Lung (tissue), 12 donors: ENCODE measurements around the gene CCDC33. TPM values are rescaled to one million over a fixed set of nuclear protein-coding genes. Genes with fewer than 3 reads are reported as not detected.

Experiments
- ATAC-seq: fragments of 200-7000 bp; cut with Tn5 transposase; one replicate; pipeline ENCODE4 v1.9.1; 2020; ENCODE audit warnings: moderate number of reproducible peaks; ENCODE audit not compliant: insufficient read depth, low FRiP score
- DNase-seq, 3 donors: peaks; one replicate each; pipeline ENCODE4 v3.0.0-alpha.2; 2013 to 2017
- H3K27ac ChIP-seq, 2 donors: one replicate each; pipeline ENCODE4 v1.5.1; 2013; ENCODE audit warnings: mild to moderate bottlenecking in 2 of 2, moderate library complexity in 2 of 2, control low read depth in 1 of 2, inconsistent platforms in 1 of 2, low read depth in 1 of 2, low read length in 1 of 2
- H3K27me3 ChIP-seq, 3 donors: one replicate each; pipeline ENCODE4 v1.5.1; 2013; ENCODE audit warnings: low read length in 2 of 3; ENCODE audit not compliant: control insufficient read depth in 3 of 3, insufficient read depth in 3 of 3
- H3K36me3 ChIP-seq, 4 donors: one replicate each; pipeline ENCODE4 v1.5.1; 2013; ENCODE audit warnings: low read length in 4 of 4, mild to moderate bottlenecking in 1 of 4, moderate library complexity in 1 of 4; ENCODE audit not compliant: control insufficient read depth in 4 of 4, insufficient read depth in 4 of 4
- H3K4me1 ChIP-seq, 5 donors: one replicate each; pipeline ENCODE4 v1.5.1; 2013; ENCODE audit warnings: low read length in 5 of 5, mild to moderate bottlenecking in 2 of 5, moderate library complexity in 1 of 5; ENCODE audit not compliant: control insufficient read depth in 5 of 5, insufficient read depth in 5 of 5
- H3K4me3 ChIP-seq: one replicate; pipeline ENCODE4 v1.5.1; 2013; ENCODE audit warnings: mild to moderate bottlenecking, control low read depth, moderate library complexity
- H3K9ac ChIP-seq, 2 donors: one replicate each; pipeline ENCODE4 v1.5.1; 2013; ENCODE audit warnings: low read length in 2 of 2, control low read depth in 1 of 2; ENCODE audit not compliant: insufficient read depth in 1 of 2
- H3K9me3 ChIP-seq, 4 donors: one replicate each; pipeline ENCODE4 v1.5.1; 2013; ENCODE audit warnings: low read length in 3 of 4, mild to moderate bottlenecking in 1 of 4, moderate library complexity in 1 of 4; ENCODE audit not compliant: control insufficient read depth in 4 of 4, insufficient read depth in 3 of 4
- CTCF ChIP-seq: IDR thresholded peaks from 2 replicates; pipeline ENCODE4 v1.5.1; 2012; ENCODE audit warnings: mild to moderate bottlenecking; ENCODE audit errors: control extremely low read depth, extremely low read depth
- WGBS, 2 donors: extraction: QIAGEN DNeasy Blood & Tissue Kit; methylation state at CpG; one replicate each; pipeline ENCODE4 v1.1.7; 2013; 5-methylcytosine and 5-hydroxymethylcytosine counted together
- polyA plus RNA-seq, 2 donors: library from polyadenylated mRNA; stranded (reverse); fragments of 200-250 nt; gene quantifications; one replicate each; pipeline ENCODE4 v1.2.1, GENCODE V29; 2013
- total RNA-seq, 2 donors: library from RNA; depleted of rRNA in 1 of 2; stranded (reverse); fragments of >200 nt in 1 of 2; gene quantifications; one replicate each; pipeline ENCODE4 v1.2.1, GENCODE V29; 2014 to 2021
- donor health status: control.
- donor health status: control.
- donor health status: Bipolar disorder and iron deficiency.
- donor health status: healthy.
- donor health status: DM: yes; HTN: yes; CAD: no.

Gene CCDC33
- total and polyA plus RNA-seq, 4 donors: 4.3 to 14.1 (median 9.1) TPM

DNA sequence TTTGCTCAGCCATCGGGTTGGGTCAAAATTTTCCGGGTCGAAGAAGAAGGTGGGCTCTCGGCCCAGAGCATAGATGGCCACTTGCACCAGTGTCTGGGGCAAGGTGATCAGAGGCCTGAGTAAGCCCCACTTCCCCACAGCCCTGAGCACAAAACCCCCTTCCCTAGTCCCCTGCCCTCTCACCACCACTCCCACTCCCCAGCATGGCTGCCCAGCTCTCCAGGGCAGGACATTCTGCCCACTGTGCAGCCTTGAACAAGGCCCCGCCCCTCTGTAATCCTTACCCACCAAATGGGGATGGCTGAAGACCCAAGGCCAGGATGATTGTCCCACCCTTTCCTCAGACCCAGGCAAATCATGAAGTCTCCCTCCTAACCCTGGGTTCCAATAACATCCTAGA, 102.5 kb downstream of the CCDC33 start:
- H3K9ac ChIP-seq: no peak overlapping the region
- H3K27ac ChIP-seq: no peak overlapping the region
- H3K9me3 ChIP-seq: no peaks in the 10 kb centered on the region
- H3K4me1 ChIP-seq: peaks cover 0 to 4% (median 0%) of the 10 kb centered on the region in 5 donors
- ATAC-seq (no peak), DNase-seq (no peak)
- H3K4me3 ChIP-seq: no peak overlapping the region
- TF ChIP-seq CTCF: no peak
- no peaks in the 10 kb centered on the region for H3K36me3 ChIP-seq
- WGBS, 2 donors: 98% methylated on average over 5 of the region's 5 CpGs
- no peaks in the 10 kb centered on the region for H3K27me3 ChIP-seq

DNA sequence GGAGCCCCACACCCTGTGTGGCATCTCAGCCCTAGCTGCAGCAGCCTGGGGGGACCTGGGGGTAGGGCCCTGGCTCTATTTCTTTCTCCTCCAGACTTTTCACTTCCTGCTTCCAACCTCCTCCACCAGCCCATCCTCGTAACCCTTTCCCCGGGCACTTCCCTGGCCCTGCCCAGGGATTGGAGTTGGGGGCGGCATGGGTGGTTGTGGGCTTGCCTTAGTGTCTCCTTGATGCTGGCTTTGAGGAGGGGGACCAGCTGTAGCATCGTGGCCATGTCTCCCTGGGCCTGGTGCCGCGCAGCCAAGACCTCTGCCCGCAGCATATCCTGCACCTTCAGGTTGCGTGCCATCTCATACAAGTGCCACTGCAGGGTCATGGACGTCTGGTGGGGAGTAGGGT, 103.2 kb downstream of the CCDC33 start:
- no peak for DNase-seq

GRCh38 chr15:74340150-74340549, 104.0 kb downstream of the CCDC33 start:
- DNase-seq (no peak), ATAC-seq (no peak)
- Histone ChIP-seq H3K9me3 (no peaks in the 10 kb centered on the region), H3K4me1 (peaks cover 0 to 4% (median 0%) of the 10 kb centered on the region in 5 donors), H3K27ac (no peak overlapping the region), H3K27me3 (no peaks in the 10 kb centered on the region), H3K36me3 (no peaks in the 10 kb centered on the region), H3K4me3 (no peak overlapping the region), H3K9ac (no peak overlapping the region)
- TF ChIP-seq CTCF: no peak
- 30 to 31% methylated on average over 4 of the region's 4 CpGs for WGBS, 2 donors

More for the DNA sequence above, 103.2 kb downstream of the CCDC33 start:
- peaks cover 0 to 4% (median 0%) of the 10 kb centered on the region in 5 donors for H3K4me1 ChIP-seq
- no peak overlapping the region for H3K4me3 ChIP-seq
- no peaks in the 10 kb centered on the region for H3K9me3 ChIP-seq
- H3K36me3 ChIP-seq: no peaks in the 10 kb centered on the region
- no peaks in the 10 kb centered on the region for H3K27me3 ChIP-seq
- no peak for TF ChIP-seq CTCF
- no peak overlapping the region for H3K27ac ChIP-seq
- 93 to 97% methylated on average over 9 of the region's 9 CpGs for WGBS, 2 donors
- ATAC-seq: no peak
- no peak overlapping the region for H3K9ac ChIP-seq

DNA sequence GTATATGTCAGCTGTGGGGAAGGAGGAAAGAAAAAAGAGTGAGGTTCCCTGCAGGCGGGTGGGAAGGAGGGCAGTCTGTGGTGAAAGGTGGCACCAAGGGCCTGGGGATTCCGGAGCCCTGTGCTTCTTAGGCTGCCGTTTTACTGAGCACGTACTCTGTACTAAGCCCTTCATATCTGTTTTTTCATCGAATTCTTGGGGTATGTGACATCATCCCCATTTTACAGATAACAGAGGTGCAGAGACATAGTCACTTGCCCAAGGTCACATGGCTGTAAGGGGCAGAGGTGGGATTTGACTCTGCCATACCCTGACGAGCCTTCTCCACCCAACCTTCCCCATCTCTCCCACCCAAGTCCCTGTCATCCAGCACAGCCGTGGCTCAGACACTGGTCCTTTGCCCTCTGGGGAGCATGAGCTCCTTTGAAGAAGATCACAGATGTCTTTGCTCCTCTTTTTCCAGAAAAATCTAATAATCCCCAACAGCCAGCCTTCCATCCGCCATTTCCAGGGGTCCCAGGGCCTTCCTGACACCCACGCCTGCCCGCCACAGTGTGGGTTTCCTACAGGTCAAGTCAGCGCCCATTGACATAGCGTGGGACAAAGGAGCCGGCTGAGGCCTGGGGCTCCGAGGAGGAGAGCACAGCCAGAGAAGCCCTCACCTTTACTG, 107.1 kb downstream of the CCDC33 start:
- peaks cover 0 to 4% (median 0%) of the 10 kb centered on the region in 5 donors for H3K4me1 ChIP-seq
- H3K9me3 ChIP-seq: no peaks in the 10 kb centered on the region
- no peaks in the 10 kb centered on the region for H3K27me3 ChIP-seq
- H3K9ac ChIP-seq: no peak overlapping the region
- ATAC-seq (no peak), DNase-seq (no peak)
- 93 to 94% methylated on average over 14 of the region's 14 CpGs for WGBS, 2 donors
- H3K4me3 ChIP-seq: no peak overlapping the region
- no peaks in the 10 kb centered on the region for H3K36me3 ChIP-seq
- H3K27ac ChIP-seq: no peak overlapping the region
- TF ChIP-seq CTCF: no peak
